ENCODE results near the gene TEKT1.
"Not testable (repeated sequence)": the region's sequence is repeated elsewhere in the genome, so short reads cannot be mapped to it uniquely, and the experiment has no call there.

TEKT1 gene

GRCh38 chr17:6831661-6832263, at the start of gene TEKT1:
TSS of gene TEKT1 (minus strand) at chr17:6831729. CDS start at chr17:6830376, 1,353 bp downstream.
- peak; percentile 67 to 82 for ATAC-seq

- ATAC-seq = not testable (repeated sequence)
These were observed 47.9 kb upstream of the TEKT1 start for GRCh38 chr17:6879221-6879975.

- not testable (repeated sequence) for ATAC-seq
These were observed 43.7 kb upstream of the TEKT1 start for GRCh38 chr17:6875276-6875675.

GRCh38 chr17:6872936-6873335, 41.4 kb upstream of the TEKT1 start:
- ATAC-seq = no peak

GRCh38 chr17:6870841-6871240, 39.3 kb upstream of the TEKT1 start:
- no peak for ATAC-seq

- ATAC-seq = no peak
These were observed 37.1 kb upstream of the TEKT1 start for GRCh38 chr17:6868582-6868981.

- ATAC-seq = no peak
These were observed 36.3 kb upstream of the TEKT1 start for GRCh38 chr17:6867849-6868248.

- ATAC-seq = no peak
These were observed 31.3 kb upstream of the TEKT1 start for GRCh38 chr17:6862825-6863224.

GRCh38 chr17:6862122-6862521, 30.6 kb upstream of the TEKT1 start:
- ATAC-seq = no peak

- no peak for ATAC-seq
These were observed 26.4 kb upstream of the TEKT1 start for GRCh38 chr17:6857904-6858303.

- ATAC-seq = no peak
These were observed 25.8 kb upstream of the TEKT1 start for GRCh38 chr17:6857336-6857735.

- no peak for ATAC-seq
These were observed 24.5 kb upstream of the TEKT1 start for GRCh38 chr17:6856051-6856450.

- ATAC-seq = peak in 1 of 2 donors; percentile 45
These were observed 22.4 kb upstream of the TEKT1 start for GRCh38 chr17:6853764-6854442.

- ATAC-seq = not testable (repeated sequence)
These were observed 17.1 kb upstream of the TEKT1 start for GRCh38 chr17:6848545-6849179.

- ATAC-seq = not testable (repeated sequence)
These were observed 14.6 kb upstream of the TEKT1 start for GRCh38 chr17:6846138-6846537.

GRCh38 chr17:6844406-6844805, 12.9 kb upstream of the TEKT1 start:
- not testable (repeated sequence) for ATAC-seq

- ATAC-seq = no peak
These were observed 11.8 kb upstream of the TEKT1 start for GRCh38 chr17:6843241-6843880.

GRCh38 chr17:6841769-6842168, 10.2 kb upstream of the TEKT1 start:
- ATAC-seq = not testable (repeated sequence)

GRCh38 chr17:6830383-6830986, 1.0 kb downstream of the TEKT1 start:
- no peak for ATAC-seq

GRCh38 chr17:6823011-6823442, 8.5 kb downstream of the TEKT1 start:
- no peak for ATAC-seq

GRCh38 chr17:6818938-6819337, 12.6 kb downstream of the TEKT1 start:
- no peak for ATAC-seq

- ATAC-seq = not testable (repeated sequence)
These were observed 15.2 kb downstream of the TEKT1 start for GRCh38 chr17:6816368-6816767.

Measured in activated CD4-positive, CD25-positive, alpha-beta regulatory T cell treated with anti-CD3 and anti-CD28 coated beads, Interleukin-2, amount 50 U/mL, for 24 hours (primary cell).